IPS-15b (cell line): ENCODE data around the gene PRR12.

Source experiments
- H3K27me3 ChIP-seq: one replicate; pipeline ENCODE4 v1.6.1; 2013; ENCODE audit warnings: low read length; ENCODE audit not compliant: control insufficient read depth, insufficient read depth
- H3K36me3 ChIP-seq: one replicate; pipeline ENCODE4 v1.6.1; 2013; ENCODE audit warnings: low read length; ENCODE audit not compliant: control insufficient read depth, insufficient read depth
- H3K4me1 ChIP-seq: one replicate; pipeline ENCODE4 v1.6.1; 2013; ENCODE audit warnings: mild to moderate bottlenecking, low read length; ENCODE audit not compliant: control insufficient read depth, insufficient read depth
- H3K4me3 ChIP-seq: one replicate; pipeline ENCODE4 v1.5.1; 2013; ENCODE audit warnings: low read depth, low read length
- H3K9ac ChIP-seq: one replicate; pipeline ENCODE4 v1.6.1; 2013; ENCODE audit warnings: low read depth, mild to moderate bottlenecking, low read length
- H3K9me3 ChIP-seq: one replicate; pipeline ENCODE4 v1.6.1; 2013; ENCODE audit warnings: mild to moderate bottlenecking, low read length; ENCODE audit not compliant: control insufficient read depth, insufficient read depth

The PRR12 gene

DNA sequence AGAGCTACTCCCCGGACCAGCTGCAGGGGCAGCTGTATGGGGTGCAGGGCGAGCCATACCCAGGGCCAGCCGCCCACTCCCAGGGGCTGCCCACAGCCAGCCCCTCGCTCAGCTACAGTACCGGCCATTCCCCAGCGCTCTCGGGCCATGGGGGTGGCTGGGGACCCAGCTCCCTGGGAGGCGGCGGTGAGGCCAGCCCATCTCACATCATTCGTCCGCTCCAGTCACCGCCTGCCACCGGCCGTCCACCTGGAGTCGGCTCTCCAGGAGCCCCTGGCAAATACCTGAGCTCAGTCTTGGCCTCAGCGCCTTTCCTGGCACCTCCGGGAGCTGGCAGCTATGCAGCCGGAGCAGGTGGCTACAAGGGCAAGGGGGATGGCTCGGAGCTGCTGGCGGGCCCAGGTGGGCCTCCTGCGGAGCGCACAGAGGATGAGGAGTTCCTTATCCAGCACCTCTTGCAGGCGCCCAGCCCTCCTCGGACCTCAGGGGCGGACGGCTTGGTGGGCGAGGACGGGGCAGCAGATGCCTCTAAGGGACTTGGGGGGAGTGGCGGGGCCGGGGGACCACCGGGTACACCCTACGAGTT is 4.9 kb downstream of the PRR12 start:
- no peaks in the 10 kb centered on the region for H3K9me3 ChIP-seq
- peaks cover 6% of the 10 kb centered on the region for H3K4me1 ChIP-seq
- H3K4me3 ChIP-seq, result no peak overlapping the region
- no peaks in the 10 kb centered on the region for H3K27me3 ChIP-seq
- no peak overlapping the region for H3K9ac ChIP-seq
- H3K36me3 ChIP-seq, result peaks cover 55% of the 10 kb centered on the region

DNA sequence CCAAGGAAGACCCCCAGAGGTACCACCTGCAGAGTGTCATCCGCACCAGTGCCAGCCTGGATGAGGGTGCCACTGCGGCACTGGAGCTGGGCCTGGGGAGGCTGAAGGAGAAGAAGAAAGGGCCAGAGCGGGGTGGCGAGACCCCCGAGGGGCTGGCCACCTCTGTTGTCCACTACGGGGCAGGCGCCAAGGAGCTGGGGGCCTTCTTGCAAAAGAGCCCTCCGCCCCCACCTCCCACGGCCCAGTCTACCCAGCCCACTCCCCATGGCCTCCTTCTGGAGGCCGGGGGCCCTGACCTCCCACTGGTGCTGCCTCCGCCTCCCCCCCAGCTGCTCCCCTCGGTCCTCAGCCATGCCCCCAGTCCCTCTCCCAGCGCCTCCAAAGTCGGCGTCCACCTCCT is 5.4 kb downstream of the PRR12 start:
- Histone ChIP-seq H3K4me3 (no peak overlapping the region), H3K9ac (no peak overlapping the region), H3K4me1 (peaks cover 6% of the 10 kb centered on the region), H3K9me3 (no peaks in the 10 kb centered on the region), H3K27me3 (no peaks in the 10 kb centered on the region), H3K36me3 (peaks cover 55% of the 10 kb centered on the region)

DNA sequence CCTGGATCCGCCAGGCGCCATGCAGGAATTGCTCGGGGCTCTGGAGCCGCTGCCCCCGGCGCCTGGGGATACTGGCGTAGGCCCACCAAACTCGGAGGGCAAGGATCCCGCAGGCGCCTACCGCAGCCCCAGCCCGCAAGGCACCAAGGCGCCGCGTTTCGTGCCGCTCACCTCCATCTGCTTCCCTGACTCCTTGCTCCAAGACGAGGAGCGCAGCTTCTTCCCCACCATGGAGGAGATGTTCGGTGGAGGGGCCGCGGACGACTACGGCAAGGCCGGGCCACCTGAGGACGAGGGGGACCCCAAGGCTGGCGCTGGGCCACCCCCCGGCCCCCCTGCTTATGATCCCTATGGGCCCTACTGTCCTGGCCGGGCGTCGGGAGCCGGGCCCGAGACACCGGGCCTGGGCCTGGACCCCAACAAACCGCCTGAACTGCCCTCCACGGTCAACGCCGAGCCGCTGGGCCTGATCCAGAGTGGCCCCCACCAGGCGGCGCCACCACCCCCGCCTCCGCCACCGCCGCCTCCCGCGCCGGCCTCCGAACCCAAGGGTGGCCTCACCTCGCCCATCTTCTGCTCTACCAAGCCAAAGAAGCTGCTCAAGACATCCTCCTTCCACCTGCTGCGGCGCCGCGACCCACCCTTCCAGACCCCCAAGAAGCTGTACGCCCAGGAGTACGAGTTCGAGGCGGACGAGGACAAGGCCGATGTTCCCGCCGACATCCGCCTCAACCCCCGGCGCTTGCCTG is 6.1 kb downstream of the PRR12 start:
- H3K4me1 ChIP-seq, result peaks cover 6% of the 10 kb centered on the region
- H3K9ac ChIP-seq, result no peak overlapping the region
- H3K36me3 ChIP-seq, result peaks cover 60% of the 10 kb centered on the region
- H3K9me3 ChIP-seq, result no peaks in the 10 kb centered on the region
- no peaks in the 10 kb centered on the region for H3K27me3 ChIP-seq
- H3K4me3 ChIP-seq, result no peak overlapping the region

- Histone ChIP-seq H3K9me3 (no peaks in the 10 kb centered on the region), H3K4me3 (no peak overlapping the region), H3K36me3 (peaks cover 64% of the 10 kb centered on the region), H3K9ac (no peak overlapping the region), H3K27me3 (no peaks in the 10 kb centered on the region), H3K4me1 (peaks cover 6% of the 10 kb centered on the region)
Observed at GRCh38 chr19:49597703-49597974, 6.7 kb downstream of the PRR12 start.

GRCh38 chr19:49599378-49600295 is 8.7 kb downstream of the PRR12 start:
- no peaks in the 10 kb centered on the region for H3K9me3 ChIP-seq
- H3K9ac ChIP-seq, result no peak overlapping the region
- peaks cover 68% of the 10 kb centered on the region for H3K36me3 ChIP-seq
- no peaks in the 10 kb centered on the region for H3K27me3 ChIP-seq
- H3K4me3 ChIP-seq, result no peak overlapping the region
- no peaks in the 10 kb centered on the region for H3K4me1 ChIP-seq

DNA sequence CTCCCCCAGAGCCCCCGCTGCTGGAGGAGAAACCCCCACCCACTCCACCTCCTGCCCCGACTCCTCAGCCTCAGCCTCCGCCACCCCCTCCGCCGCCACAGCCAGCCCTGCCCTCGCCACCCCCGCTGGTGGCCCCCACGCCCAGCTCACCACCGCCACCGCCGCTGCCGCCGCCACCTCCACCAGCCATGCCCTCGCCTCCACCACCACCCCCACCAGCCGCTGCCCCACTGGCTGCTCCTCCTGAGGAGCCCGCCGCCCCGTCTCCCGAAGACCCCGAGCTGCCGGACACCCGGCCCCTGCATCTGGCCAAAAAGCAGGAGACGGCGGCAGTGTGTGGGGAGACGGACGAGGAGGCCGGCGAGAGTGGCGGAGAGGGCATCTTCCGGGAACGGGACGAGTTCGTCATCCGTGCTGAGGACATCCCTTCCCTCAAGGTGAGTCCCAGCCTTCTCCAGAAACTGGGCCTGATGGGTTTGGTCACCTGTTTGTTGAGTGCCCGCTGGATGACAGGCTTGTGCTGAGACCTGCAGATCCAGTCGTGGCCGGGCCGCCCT is 10.6 kb downstream of the PRR12 start:
- H3K4me1 ChIP-seq, result no peaks in the 10 kb centered on the region
- no peaks in the 10 kb centered on the region for H3K27me3 ChIP-seq
- no peak overlapping the region for H3K4me3 ChIP-seq
- H3K9me3 ChIP-seq, result no peaks in the 10 kb centered on the region
- H3K9ac ChIP-seq, result no peak overlapping the region
- peaks cover 56% of the 10 kb centered on the region for H3K36me3 ChIP-seq

DNA sequence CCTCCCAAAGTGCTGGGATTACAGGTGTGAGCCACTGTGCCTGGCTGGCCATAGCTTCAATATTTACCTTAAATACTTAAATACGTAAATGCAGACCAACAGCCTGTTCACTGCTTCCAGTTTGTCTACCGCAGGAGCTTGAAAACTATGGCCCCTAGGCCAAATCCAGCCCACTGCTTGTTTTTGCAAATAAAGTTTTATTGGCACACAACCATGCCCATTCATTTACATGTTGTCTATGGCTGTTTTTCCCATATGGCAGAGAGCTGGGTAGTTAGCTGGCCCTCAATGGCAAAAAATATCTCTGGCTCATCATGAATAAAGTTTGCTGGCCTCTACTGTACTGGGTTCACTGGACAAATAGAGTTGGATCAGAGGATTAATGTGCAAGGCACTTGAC is 11.8 kb downstream of the PRR12 start:
- Histone ChIP-seq H3K9me3 (no peaks in the 10 kb centered on the region), H3K27me3 (no peaks in the 10 kb centered on the region), H3K4me3 (no peak overlapping the region), H3K9ac (no peak overlapping the region), H3K36me3 (peaks cover 48% of the 10 kb centered on the region), H3K4me1 (no peaks in the 10 kb centered on the region)

- Histone ChIP-seq H3K4me1 (no peaks in the 10 kb centered on the region), H3K9me3 (no peaks in the 10 kb centered on the region), H3K9ac (no peak overlapping the region), H3K4me3 (no peak overlapping the region), H3K27me3 (no peaks in the 10 kb centered on the region), H3K36me3 (peaks cover 42% of the 10 kb centered on the region)
Observed at GRCh38 chr19:49605605-49606004, 14.6 kb downstream of the PRR12 start.

GRCh38 chr19:49609499-49610092 is 18.6 kb downstream of the PRR12 start:
- Histone ChIP-seq H3K4me3 (no peak overlapping the region), H3K9ac (no peak overlapping the region), H3K27me3 (no peaks in the 10 kb centered on the region), H3K36me3 (peaks cover 29% of the 10 kb centered on the region), H3K9me3 (no peaks in the 10 kb centered on the region), H3K4me1 (no peaks in the 10 kb centered on the region)

- H3K9ac ChIP-seq, result no peak overlapping the region
Observed at GRCh38 chr19:49613374-49613773, 22.4 kb downstream of the PRR12 start.

GRCh38 chr19:49614096-49614833 is 23.3 kb downstream of the PRR12 start:
- H3K9me3 ChIP-seq, result no peaks in the 10 kb centered on the region
- no peak overlapping the region for H3K9ac ChIP-seq
- no peaks in the 10 kb centered on the region for H3K27me3 ChIP-seq
- no peaks in the 10 kb centered on the region for H3K4me1 ChIP-seq
- H3K4me3 ChIP-seq, result no peak overlapping the region
- peaks cover 40% of the 10 kb centered on the region for H3K36me3 ChIP-seq

More at GRCh38 chr19:49613374-49613773, 22.4 kb downstream of the PRR12 start:
- Histone ChIP-seq H3K9me3 (no peaks in the 10 kb centered on the region), H3K27me3 (no peaks in the 10 kb centered on the region), H3K4me3 (no peak overlapping the region), H3K36me3 (peaks cover 44% of the 10 kb centered on the region), H3K4me1 (no peaks in the 10 kb centered on the region)
